HG03135 (cell line): ENCODE measurements around the gene PROP1.
"Not testable (repeated sequence)": the region's sequence is repeated elsewhere in the genome, so short reads cannot be mapped to it uniquely, and the experiment has no call there.

Source experiments
- ATAC-seq: cut with Tn5 transposase; IDR thresholded peaks from one replicate; pipeline ENCODE4 v1.9.1; 2021; ENCODE audit warnings: mild to moderate bottlenecking, moderate library complexity; ENCODE audit not compliant: unreplicated experiment

PROP1 gene

DNA sequence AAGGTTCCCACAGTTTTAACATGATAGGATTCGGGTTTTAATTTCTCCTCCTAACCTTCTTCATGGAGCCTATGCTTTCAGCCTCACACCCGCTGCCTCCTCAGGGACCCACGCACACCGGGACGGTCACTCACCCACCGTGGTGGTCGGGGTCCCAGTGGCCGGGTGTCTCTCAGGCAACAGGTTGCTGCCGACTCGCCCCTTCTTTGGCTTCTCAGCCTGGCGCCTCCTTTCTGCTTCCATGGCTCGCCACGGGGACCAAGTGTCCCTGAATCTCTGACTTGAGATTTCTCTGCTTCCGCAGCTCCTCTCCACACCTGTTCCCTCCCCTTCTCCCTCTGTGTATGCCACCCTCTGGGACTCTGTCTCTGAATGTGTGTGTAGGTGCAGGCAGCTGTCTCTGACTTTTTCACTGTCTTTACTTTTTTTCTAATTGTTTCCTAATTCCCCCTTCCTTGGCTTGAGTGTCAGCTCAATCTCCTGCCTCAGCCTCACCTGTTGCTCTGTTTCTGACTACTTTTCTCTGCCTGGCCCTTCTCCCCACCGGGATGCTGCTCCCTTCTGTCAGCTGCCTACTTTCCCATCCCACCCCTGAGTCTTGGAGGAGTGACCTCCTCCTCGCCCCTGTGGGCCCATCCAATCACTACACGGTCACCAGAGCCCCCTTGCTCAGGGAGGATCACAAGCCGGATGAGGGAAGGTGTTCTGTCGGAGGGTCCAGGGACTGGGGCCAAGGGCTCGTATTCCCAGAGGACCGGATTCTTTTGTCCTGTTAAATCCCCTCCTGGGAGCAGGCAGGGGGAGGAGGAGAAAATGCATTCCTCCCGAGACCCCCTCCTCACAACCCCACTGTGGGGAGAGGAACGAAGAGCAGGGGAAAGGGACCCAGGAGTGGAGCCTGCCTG is at the start of gene PROP1:
Gene PROP1 (minus strand): TSS at position 552 of the 905 bp plus-strand sequence. CDS start 309 bp downstream, at position 243.
- no peak for ATAC-seq

DNA sequence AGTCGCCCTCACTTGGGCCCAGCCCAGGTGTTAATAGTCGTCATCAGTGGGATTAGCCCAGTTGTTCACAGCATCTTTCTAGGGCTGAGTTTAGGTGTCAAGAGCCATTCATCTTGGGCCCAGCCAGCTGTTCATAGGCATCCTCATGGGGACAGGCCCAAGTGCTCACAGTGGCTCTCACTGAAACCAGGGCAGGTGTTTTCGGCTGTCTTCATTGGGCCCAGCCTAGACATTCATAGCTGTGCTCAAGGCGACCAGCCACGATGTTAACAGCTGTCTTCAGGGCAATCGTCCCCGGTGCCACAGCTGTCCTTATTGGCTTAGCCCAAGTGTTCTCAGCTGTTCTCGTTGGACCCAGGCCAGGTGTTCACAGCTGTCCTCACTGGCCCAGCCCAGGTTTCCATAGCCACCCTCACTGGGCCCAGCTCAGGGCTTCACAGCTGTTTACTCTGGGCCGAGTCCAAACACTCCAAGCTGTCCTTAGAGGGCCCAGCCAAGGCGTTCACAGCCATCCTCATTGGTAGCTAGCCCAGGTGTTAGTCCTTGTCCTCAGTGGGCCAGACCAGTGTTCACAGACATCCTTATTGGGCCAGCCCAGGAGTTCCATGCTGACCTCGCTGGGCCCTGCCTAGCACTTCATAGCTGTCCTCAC is 23.5 kb upstream of the PROP1 start:
- not testable (repeated sequence) for ATAC-seq

DNA sequence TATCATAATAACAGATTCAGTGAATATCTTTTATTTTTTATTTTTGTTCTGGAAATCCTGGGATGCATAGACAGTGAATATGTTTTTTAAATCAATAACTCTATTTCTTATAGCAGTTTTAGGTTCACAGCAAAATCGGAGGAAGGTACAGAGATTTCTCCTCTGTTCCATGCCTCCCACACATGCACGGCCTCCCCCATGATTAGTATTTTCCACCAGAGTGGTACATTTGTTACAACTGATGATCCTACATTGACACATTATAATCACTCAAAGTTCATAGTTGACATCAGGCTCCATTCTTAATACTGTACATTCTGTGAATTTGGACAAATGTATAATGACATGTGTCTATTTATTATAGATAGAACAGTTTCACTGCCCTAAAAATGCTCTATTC is 16.7 kb upstream of the PROP1 start:
- not testable (repeated sequence) for ATAC-seq

DNA sequence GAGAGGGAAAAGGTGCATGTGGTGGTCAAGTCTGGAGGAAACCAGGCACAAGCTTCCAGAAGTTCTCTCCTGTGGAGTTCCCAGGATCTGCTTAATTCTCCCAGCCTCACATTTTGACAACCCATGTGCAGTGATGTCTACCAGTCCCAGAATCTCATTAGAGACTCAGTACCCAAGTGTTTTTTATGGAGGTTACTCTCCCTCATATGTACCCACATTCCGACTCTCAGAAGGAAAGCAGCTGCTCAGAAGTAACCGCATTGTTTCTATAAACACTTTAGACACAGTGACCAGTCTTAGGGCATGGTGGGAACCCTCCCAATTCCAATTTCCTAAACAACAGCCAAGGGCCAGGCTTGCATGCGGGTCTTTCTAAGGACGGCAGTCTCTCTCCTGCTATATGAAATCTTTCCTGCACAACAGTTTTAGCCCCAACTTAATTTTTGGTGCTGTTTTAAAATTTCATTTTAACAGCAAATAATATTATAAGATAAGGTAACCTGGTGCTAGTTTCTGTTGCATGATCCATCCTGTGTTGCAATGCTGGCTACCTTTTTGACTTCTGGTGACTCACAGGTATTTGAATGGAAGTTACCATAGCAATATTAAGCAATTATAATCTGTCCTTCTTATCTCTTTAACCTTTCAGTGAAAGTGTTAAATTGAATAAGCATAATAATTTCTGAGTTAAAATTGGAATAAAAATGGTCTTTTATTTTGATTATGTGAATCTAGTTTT is 15.9 kb upstream of the PROP1 start:
- ATAC-seq = not testable (repeated sequence)

DNA sequence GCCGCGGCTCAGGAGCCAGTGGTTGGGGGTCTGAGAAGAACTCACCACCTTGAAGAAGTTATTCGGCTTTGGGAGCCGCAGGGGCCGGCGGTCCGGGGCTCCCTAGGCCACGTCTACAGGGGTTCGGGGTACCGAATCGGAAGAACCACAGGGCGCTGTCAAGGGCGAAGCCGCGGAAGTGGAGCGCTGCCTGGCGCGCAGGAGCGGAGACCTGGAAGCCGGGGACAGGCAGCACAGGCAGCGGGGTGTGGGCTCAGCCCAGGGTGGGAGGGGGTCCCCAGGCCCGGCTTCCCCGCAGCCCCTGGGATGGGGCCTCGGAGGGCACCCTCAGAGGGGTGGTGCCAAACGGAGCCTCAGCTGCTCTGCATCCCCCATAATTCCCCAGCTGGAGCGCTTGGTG is 11.2 kb upstream of the PROP1 start:
- not testable (repeated sequence) for ATAC-seq

DNA sequence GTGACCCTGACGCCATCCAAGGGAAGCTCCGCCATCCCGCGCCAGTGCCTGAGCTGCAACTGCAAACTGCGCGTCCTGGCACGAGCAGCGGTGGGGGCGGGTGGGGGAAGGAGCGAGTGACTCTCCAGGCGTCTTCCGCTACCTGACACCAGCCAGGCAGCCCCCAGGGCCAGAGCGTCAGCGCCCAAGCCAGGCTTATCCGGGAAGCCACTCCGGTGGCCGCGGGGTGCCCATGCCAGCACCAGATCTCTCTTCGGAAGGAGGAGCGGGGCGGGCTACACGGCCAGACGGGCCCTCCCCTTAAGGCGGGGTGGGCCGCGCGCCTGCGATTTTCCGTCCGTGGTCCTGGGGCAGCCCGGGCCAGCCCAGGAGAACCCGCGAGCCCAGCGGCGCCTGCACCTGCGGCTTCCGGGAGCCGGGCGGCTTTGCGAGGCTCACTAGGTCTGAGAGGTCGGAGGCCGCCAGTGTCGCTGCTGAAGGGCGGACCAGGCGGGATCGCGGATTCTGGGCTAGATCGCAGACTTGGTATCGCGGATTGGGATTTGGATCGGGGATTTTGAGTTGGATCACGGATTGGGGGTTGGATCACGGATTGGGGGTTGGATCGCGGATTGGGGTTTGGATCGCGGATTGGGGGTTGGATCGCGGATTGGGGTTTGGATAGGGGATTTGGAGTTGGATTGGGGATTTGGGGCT is 10.6 kb upstream of the PROP1 start:
- ATAC-seq = not testable (repeated sequence)

DNA sequence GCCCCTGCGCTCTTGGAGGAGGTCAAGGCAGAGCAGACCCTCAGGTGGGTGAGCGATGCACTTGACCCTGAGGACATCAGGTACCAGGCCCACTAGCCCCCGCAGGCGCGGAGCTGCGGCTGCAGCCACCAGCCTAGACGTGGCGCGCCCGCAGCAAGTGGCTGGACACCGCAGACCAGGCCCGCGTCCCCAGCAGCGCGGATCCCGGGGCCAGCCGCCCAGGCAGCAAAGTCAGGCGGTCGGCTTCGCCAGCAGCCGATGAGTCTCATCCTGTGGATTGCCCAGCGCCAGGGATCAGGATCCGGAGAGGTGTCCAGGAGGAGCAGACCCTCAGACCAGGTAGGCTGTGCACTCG is 10.1 kb upstream of the PROP1 start:
- ATAC-seq = not testable (repeated sequence)

DNA sequence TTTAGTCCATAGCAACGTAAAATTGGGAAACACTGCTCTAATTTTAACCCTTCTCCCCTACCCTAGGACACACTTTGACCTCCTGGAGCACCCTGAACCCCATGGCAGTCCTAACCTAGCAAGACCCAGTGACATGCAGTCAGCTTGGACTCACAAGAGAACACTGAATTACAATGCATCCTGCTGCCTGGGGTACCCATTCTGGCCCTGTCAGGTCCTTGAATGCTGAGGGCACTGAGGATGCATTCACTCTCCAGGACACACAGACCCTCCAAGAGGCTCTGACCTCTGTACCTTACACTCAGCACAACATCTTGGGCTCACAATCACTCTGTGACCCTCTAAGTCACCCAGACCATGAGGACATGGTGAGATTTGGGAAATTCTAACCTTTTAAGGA is 1.8 kb upstream of the PROP1 start:
- no peak for ATAC-seq

DNA sequence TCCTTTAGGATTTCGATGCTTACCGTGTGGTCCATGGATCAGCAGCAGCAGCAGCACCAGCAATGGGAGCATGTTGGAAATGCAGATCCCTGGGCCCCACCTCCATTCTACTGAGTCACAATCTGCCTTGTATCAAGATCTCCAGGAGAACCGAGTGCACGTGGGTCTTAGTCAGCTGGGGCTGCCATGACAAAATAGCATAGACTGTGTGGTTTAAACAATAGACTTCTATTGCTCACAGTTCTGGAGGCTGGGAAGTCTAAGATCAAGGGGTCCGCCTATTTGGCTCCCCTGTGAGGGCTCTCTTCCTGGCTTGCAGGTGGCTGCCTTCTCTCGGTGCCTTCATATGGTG is 1.3 kb upstream of the PROP1 start:
- ATAC-seq = no peak

DNA sequence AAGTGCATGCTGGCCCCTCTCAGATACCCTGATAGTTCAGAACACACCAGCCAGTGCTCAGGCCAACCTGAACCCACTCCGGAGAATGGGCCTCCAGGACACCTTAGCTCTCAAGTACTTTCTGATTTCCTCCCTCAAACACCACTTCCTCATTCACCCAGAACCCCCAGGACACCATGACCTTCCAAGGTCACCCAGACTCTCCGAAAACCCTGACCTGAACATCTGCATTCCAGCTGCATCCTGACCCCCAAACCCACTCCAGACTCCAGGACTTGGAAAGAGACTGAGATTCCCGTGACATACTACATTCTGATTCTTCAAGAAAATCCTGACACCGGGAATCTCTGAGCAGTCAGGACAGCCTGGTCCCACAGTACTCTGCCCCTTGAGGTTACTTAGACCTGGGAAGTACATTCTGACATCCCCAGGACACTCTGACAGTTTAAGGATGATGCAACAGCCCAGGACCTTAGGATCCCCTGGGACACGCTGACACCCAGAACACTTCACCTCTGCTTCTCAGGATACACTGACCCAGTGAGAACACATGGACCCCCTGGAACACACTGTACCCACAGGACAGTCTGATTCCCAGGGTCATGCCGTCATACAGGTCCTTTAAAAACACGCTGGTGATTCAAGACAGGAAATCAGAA is 747 bp upstream of the PROP1 start:
- ATAC-seq = no peak

DNA sequence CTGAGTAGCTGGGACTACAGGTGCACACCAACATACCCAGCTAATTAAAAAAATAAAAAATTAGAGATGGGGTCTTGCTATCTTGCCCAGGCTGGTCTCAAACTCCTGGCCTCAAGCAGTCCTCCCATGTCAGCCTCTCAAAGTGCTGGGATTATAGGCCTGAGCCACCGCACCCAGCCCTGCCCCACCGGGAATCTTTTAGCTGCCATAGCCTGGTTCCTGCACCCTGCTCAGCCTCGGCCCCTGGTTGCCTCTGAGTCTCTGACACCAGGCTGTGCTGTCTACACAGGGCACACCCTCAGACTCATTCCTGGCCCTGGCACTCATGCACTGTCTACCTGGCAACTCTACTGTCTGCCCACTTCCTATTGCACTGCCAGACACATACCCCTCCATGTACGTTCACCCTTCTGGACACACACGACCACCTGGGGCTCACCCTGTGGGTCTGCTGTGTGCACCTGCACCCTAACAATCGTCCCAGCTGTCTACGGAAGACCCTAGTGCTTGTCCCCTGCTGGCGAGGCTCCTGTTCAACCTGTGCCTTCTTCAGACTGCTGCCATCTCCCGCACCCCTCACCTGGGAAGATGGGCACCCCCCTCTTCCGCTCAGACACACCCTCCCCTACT is 1.4 kb downstream of the PROP1 start:
- ATAC-seq = no peak

DNA sequence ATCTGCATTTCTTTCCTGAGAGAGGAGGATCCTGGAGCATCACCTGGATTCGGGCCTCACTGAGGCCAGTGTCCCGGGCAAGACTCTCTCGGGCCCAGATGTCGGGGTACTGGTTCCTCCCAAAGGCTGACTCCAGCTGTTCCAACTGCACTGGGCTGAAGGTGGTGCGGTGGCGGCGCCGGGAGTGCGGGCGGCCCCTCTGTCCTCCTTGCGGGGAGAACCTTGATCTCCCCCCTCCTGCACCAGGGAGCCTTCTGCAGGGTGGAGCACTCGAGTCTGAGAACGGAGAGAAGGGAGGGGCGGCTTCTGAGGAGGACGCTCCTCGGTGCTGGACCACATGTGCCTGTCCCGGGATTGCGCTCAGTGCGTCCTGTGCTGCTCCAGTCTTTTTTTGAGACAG is 2.0 kb downstream of the PROP1 start:
- ATAC-seq = no peak

DNA sequence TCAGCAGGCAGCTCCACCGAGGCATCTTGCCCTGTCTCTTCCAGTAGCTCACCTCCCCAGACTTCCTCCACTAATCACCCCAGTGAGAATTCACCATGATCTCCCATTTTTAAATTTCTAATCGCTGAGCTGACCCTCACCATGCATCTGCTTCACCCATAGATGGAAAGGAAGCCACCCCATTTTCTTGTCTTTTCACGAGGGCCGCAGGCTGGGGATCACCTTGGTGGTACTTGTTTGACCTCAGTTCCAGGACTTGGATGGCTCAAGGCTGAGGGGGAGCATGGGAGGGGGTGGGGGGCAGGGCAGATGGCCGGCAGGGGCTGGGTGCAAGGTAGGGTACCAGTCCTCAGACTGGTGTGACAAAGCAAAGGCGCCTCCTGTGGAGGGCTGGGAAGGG is 3.6 kb downstream of the PROP1 start:
- no peak for ATAC-seq

DNA sequence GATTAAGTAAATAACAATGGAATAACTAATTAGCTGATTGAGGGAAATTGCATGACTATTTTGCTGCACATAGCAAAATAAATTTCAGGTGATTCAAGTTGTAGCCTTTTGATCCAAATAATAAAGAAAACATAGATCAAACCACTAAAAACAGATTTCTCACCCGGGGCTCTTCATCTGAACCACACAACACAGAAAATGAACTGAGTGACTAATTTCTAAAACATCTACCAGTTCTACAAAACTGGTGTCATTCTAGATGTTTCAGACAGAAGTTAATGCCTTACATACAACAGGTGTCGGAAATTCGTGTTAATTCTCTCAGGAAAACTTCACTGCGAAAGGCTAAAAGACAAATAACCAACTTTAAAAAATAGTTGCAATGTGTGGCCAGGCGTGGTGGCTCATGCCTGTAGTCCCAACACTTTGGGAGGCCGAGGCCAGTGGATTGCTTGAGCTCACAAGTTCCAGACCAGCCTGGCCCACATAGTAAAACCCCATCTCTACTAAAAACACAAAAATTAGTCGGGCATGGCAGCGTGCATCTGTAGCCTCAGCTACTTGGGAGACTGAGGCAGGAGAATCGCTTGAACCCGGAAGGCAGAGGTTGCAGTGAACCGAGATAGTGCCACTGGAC is 6.9 kb downstream of the PROP1 start:
- no peak for ATAC-seq

DNA sequence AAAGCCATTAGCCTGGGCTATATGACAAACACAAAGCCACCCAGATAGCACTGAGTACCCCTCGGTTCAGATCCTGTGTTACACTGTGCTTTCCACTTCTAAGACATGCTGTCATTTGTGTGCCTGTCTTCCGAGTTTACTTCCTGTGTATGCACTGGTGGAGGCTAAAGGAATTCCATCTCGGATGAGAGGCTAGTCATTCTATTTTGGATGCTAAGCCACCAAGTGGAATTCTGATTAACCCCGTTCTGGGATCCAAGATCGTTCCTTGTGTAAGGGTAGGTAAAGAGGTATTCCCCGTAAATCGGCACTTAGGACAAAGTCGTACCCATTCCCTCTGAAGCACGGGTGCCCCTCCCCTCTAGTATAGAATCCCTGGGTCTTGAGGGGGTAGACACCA is 8.7 kb downstream of the PROP1 start:
- ATAC-seq = no peak

DNA sequence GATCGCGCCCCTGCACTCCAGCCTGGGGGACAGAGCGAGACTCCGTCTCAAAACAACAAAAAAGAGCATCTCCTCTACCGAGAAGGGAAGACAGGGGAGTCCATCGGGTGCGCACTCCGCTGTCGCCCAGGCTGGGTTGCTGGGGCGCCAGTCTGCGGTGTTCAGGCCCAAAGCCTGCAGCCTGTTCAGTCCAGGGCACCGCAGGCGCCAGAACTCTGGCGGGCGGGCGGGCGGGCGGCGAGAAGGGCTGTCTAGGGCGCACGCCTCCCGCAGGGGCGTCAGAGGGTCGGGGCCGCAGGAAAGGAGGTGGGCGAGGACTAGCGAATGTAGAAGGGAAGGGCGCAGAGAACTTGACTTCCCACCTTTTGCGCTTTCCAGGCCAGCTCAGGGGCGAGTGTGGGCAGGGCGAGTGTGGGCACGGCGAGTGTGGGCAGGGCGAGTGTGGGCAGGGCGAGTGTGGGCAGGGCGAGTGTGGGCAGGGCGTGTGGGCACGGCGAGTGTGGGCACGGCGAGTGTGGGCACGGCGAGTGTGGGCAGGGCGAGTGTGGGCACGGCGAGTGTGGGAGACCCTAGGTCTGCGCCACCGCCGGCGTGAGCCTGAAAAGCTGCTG is 10.5 kb downstream of the PROP1 start:
- no peak for ATAC-seq

DNA sequence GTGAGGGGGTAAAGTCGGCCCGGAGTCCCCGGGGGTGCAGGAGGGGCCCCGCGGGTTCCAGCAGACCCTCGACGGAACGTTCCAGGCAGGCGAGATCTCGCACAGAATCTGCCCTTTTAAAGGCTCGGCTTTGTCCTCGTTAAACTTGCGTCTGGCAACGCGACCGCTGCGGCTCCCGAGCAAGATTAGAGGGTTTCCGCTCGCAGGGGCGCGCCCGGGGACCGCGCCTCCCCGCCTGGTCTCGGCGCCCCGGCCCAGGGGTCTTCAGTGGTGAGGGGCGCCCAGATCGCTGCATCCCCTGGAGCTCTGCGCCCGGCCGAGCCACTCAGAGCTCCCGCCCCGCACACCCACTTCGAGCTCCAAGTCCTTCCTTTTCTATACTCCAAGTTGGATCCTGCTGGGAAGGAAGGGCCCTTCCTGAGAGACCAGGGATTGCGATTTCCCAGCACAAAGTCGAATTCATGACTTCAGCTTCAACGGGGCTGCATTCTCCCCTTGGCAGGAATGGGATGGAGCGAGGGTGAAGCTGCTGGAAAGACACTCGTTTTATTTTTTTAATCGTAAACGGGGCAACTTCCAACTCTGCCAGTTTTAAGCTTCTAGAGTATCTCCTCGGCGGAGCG is 11.3 kb downstream of the PROP1 start:
- no peak for ATAC-seq

DNA sequence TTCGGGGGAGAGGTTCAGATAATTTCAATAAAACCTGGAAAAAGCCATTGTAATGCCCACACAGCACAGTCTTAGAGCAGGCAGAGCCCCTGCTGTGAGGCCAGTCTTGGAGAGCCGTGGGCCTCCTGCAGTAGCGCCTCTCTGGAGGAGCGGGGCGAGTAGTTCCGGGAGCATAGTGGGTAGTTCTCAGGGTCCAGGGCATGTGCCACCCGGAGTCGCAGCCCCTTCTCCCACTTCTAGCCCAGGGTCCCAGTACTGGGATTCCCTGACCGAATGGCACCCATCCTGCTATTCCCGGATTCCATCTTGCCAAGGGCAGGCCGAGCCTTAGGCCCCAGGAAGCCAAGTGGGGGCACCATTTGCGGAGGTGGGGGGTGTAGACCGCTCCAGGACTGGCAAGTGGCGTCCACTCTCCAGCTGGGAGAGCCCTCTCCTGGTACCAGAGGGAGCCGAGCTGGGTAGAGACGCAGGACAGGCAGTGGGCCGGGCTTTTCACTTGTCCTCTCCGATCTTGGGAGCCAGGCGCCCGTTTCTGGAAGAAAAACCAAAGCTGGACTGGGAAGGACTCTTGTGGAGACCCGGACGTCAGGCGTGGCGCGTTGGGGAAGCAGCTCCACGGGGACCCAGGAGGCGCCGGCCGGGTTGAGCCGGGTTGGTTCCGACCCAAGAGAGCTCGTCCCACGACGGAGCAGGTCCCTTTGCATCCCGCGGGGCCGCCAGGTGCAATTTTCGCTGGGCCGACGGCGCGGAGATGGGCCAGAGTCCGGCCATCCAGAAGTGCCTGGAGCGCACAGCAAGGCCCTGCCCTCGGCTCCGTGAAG is 12.1 kb downstream of the PROP1 start:
- no peak for ATAC-seq
